GM12878 (cell line): ENCODE results near the gene WASF2. TPM values are rescaled to one million over a fixed set of nuclear protein-coding genes. Genes with fewer than 3 reads are reported as not detected.

Experiments
- ATAC-seq: fragments of 200-7000 bp; cut with Tn5 transposase; 3 replicates; pipeline ENCODE4 v1.9.1; 2020; ENCODE audit warnings: mild to moderate bottlenecking, moderate library complexity
- BruUV-seq: library from RNA; stranded (reverse); fragments of 400-500 nt; replicated peaks from 2 replicates; lab custom pipeline; 2021; lab: Mats Ljungman, UMichigan
- CTCF ChIA-PET: fragments of 300-600 bp; sonication (Branson Sonifier 250); formaldehyde crosslinking; extraction: SDS; loops from one replicate; lab custom pipeline; 2021; ENCODE audit warnings: inconsistent platforms; lab: Yijun Ruan, JAX
- POLR2A ChIA-PET: fragments of 350-600 bp; formaldehyde crosslinking; extraction: SDS; loops from one replicate; lab custom pipeline; 2021; ENCODE audit warnings: inconsistent platforms; lab: Charles Lee
- RAD21 ChIA-PET: fragments of 300-600 bp; sonication (Branson Sonifier 250); formaldehyde crosslinking; loops from one replicate; lab custom pipeline; 2023; ENCODE audit warnings: antibody characterized with exemption; ENCODE audit not compliant: unreplicated experiment; lab: Charles Lee
- SMC1A ChIA-PET: fragments of 300-600 bp; sonication (Branson Sonifier 250); formaldehyde crosslinking; loops from one replicate; lab custom pipeline; 2023; ENCODE audit not compliant: unreplicated experiment, uncharacterized antibody; lab: Charles Lee
- DNase-seq: peaks from one replicate; pipeline ENCODE4 v3.0.0-alpha.2; 2011; ENCODE audit warnings: low read depth, low spot score
- FAIRE-seq: peaks from 3 replicates; lab custom pipeline; 2011; peaks lifted over from hg19 to GRCh38; lab: Jason Lieb, UNC
- H2AFZ ChIP-seq: 2 replicates; pipeline ENCODE4 v1.6.0; 2011; ENCODE audit warnings: low read depth, low read length, control low read depth; ENCODE audit not compliant: control insufficient read depth
- H3K27ac ChIP-seq: 2 replicates; pipeline ENCODE4 v1.5.1; 2011; ENCODE audit warnings: control low read depth; ENCODE audit not compliant: control insufficient read depth, insufficient read depth
- H3K27me3 ChIP-seq, 2 experiments: replicated peaks in 1 of 2; 2 replicates each; pipeline versions ENCODE4 v1.6.0 to v1.6.1; 2011; ENCODE audit warnings: low read length in 1 of 2; ENCODE audit not compliant: control insufficient read depth in 2 of 2, insufficient read depth in 2 of 2
- H3K36me3 ChIP-seq, 2 experiments: 2 replicates each; pipeline ENCODE4 v1.5.1; 2011; ENCODE audit warnings: low read length in 1 of 2; ENCODE audit not compliant: control insufficient read depth in 2 of 2, insufficient read depth in 2 of 2
- H3K4me1 ChIP-seq: 2 replicates; pipeline ENCODE4 v1.6.1; 2011; ENCODE audit warnings: mild to moderate bottlenecking, low read length, moderate library complexity, mixed read lengths; ENCODE audit not compliant: control insufficient read depth, insufficient read depth
- H3K4me2 ChIP-seq: 2 replicates; pipeline ENCODE4 v1.6.0; 2011; ENCODE audit warnings: control low read depth; ENCODE audit not compliant: control insufficient read depth, insufficient read depth
- H3K4me3 ChIP-seq: fragments of 200-600 bp; sonication (generic); 2 replicates; pipeline ENCODE4 v1.5.1; 2016
- H3K79me2 ChIP-seq: 2 replicates; pipeline ENCODE4 v1.6.0; 2011; ENCODE audit warnings: low read length; ENCODE audit not compliant: control insufficient read depth, insufficient read depth
- H3K9ac ChIP-seq: 2 replicates; pipeline ENCODE4 v1.8.0; 2011; ENCODE audit warnings: low read length, control low read depth, mixed read lengths; ENCODE audit not compliant: control insufficient read depth, insufficient read depth
- H3K9me3 ChIP-seq: replicated peaks from 3 replicates; pipeline ENCODE4 v1.5.1; 2011; ENCODE audit warnings: mild to moderate bottlenecking, low read length; ENCODE audit not compliant: control insufficient read depth, insufficient read depth
- H4K20me1 ChIP-seq: 2 replicates; pipeline ENCODE4 v1.6.0; 2011; ENCODE audit not compliant: control insufficient read depth, insufficient read depth
- CREM ChIP-seq: IDR thresholded peaks from 2 replicates; pipeline ENCODE4 v1.6.1; 2014; ENCODE audit warnings: antibody characterized with exemption, low read depth
- DPF2 ChIP-seq: fragments of 450-650 bp; IDR thresholded peaks from 2 replicates; pipeline ENCODE4 v1.6.1; 2017; ENCODE audit warnings: mild to moderate bottlenecking
- EGR1 ChIP-seq, 2 experiments: IDR thresholded peaks; 1 replicate in 1 of 2; 2 replicates in 1 of 2; pipeline ENCODE4 v1.6.1; 2011 to 2012; ENCODE audit warnings: low read depth in 2 of 2, low read length in 2 of 2, borderline replicate concordance in 1 of 2, mild to moderate bottlenecking in 1 of 2, moderate library complexity in 1 of 2
- PKNOX1 ChIP-seq: fragments of 450-650 bp; IDR thresholded peaks from 2 replicates; pipeline ENCODE4 v1.6.1; 2016; ENCODE audit warnings: mild to moderate bottlenecking
- SPI1 ChIP-seq: IDR thresholded peaks from 2 replicates; pipeline ENCODE4 v1.6.1; 2011; ENCODE audit warnings: low read depth, mild to moderate bottlenecking, low read length, moderate library complexity, borderline replicate concordance; ENCODE audit not compliant: insufficient read depth
- ZZZ3 ChIP-seq: IDR thresholded peaks from 2 replicates; pipeline ENCODE4 v1.6.1; 2011; ENCODE audit warnings: low read depth; ENCODE audit not compliant: control insufficient read depth, insufficient read length
- WGBS: methylation state at CpG from one replicate; pipeline ENCODE4 v1.1.6; 2016; ENCODE audit warnings: low lambda C conversion rate; ENCODE audit not compliant: insufficient replicate concordance, insufficient coverage; ENCODE audit errors: missing lambda C conversion rate; 5-methylcytosine and 5-hydroxymethylcytosine counted together
- in situ Hi-C: fragments of 300-500 bp; cut with MboI; formaldehyde crosslinking; loops from 9 replicates; pipeline ENCODE4 v1.14.3; 2018; ENCODE audit warnings: mixed read lengths
- intact Hi-C: fragments of 100-400 bp; cut with micrococcal nuclease; formaldehyde crosslinking; loops from one replicate; pipeline ENCODE4 v1.14.2; 2022; ENCODE audit not compliant: unreplicated experiment
- polyA plus RNA-seq, 11 experiments: library from polyadenylated mRNA; depleted of rRNA in 4 of 11; unstranded in 6 of 11; stranded (reverse) in 5 of 11; fragments of >200 nt; fragmentation: Nextera tagmentation in 4 of 11; fragmentation: Illumina TruSeq in 1 of 11; extraction: Ambion mirVana in 4 of 11; extraction: Trizol in 1 of 11; gene quantifications; 1 replicate in 1 of 11; 2 replicates in 10 of 11; pipeline versions ENCODE4 v1.2.1 to v1.2.3, GENCODE V29; 2011 to 2016; ENCODE audit warnings: inconsistent platforms in 2 of 11, missing spikeins in 2 of 11, low read depth in 1 of 11
- total RNA-seq, 4 experiments: library from RNA; depleted of rRNA in 3 of 4; stranded (reverse); fragments of >200 nt in 3 of 4; fragmentation: Illumina TruSeq in 1 of 4; extraction: Trizol in 1 of 4; gene quantifications; 2 replicates each; pipeline versions ENCODE4 v1.2.1 to v1.2.3, GENCODE V29; 2013 to 2021

Gene WASF2
- total and polyA plus RNA-seq, 10 of the 15 experiments (the other 5 are each of a cell fraction or from before 2014, with no cell fraction given): 7.0 to 111 (median 37.1) TPM

- WGBS: 2% methylated on average over 2 of the region's 2 CpGs
- POLR2A ChIA-PET: interaction anchor here (1.0 to 8.0 kb wide), 10 partner anchors 10 to 164 kb away, joined by 3 to 78 read pairs (median 4); partner anchors contain the start of gene AHDC1
- peaks cover 2 to 6% of the 10 kb centered on the region in 2 experiments; a peak in 3 of 4 replicates for H3K36me3 ChIP-seq
- peak overlapping the region; percentile 82 for H3K27ac ChIP-seq
- H3K27me3 ChIP-seq: no peaks in the 10 kb centered on the region
- no TSS peak for BruUV-seq
- no peak for FAIRE-seq
- no peak for DNase-seq
- no peaks in the 10 kb centered on the region for H3K9me3 ChIP-seq
- RAD21 ChIA-PET: interaction anchor here (0.6 to 7.9 kb wide), 10 partner anchors 20 to 194 kb away, joined by 3 to 126 read pairs (median 4); partner anchors contain the start of gene WASF2
- no peaks in the 10 kb centered on the region for H4K20me1 ChIP-seq
- H3K79me2 ChIP-seq: peaks cover 86% of the 10 kb centered on the region
- H2AFZ ChIP-seq: no peak overlapping the region
- H3K4me3 ChIP-seq: no peak overlapping the region
- no peak for ATAC-seq
- SMC1A ChIA-PET: interaction anchor here (0.7 to 24.6 kb wide), 15 partner anchors 8 to 163 kb away, joined by 3 to 470 read pairs (median 6); partner anchors contain the start of gene WASF2
- in situ Hi-C loops (no loop called here), intact Hi-C loops (no loop called here)
- no peak for TF ChIP-seq DPF2
- peak; percentile 58 for TF ChIP-seq PKNOX1
- no peak overlapping the region for H3K9ac ChIP-seq
- CTCF ChIA-PET: interaction anchor here (0.9 to 15.8 kb wide), 8 partner anchors 12 to 442 kb away, joined by 3 to 240 read pairs (median 6); no protein-coding TSS in a partner anchor
- H3K4me2 ChIP-seq: peak overlapping the region; percentile 19; the same call in 1 of the 2 replicates
- peaks cover 75% of the 10 kb centered on the region for H3K4me1 ChIP-seq
Observed at GRCh38 chr1:27439150-27439549, 50.8 kb downstream of the WASF2 start.

- in situ Hi-C loops: no loop called here
- intact Hi-C loops: no loop called here
- RAD21 ChIA-PET: interaction anchor here (0.8 to 7.9 kb wide), 10 partner anchors 9 to 118 kb away, joined by 3 to 126 read pairs (median 4); partner anchors contain the start of gene WASF2
- WGBS: 5% methylated on average over 1 of the region's 1 CpG
- Histone ChIP-seq H3K27me3 (no peaks in the 10 kb centered on the region), H3K9ac (no peak overlapping the region), H3K4me1 (peaks cover 75% of the 10 kb centered on the region), H3K36me3 (peaks cover 0 to 3% of the 10 kb centered on the region in 2 experiments; a peak in 3 of 4 replicates), H4K20me1 (no peaks in the 10 kb centered on the region), H3K4me2 (peak overlapping the region; percentile 19), H3K4me3 (peak overlapping the region; percentile 24), H3K9me3 (no peaks in the 10 kb centered on the region), H3K79me2 (peaks cover 86% of the 10 kb centered on the region), H2AFZ (no peak overlapping the region), H3K27ac (peak overlapping the region; percentile 82)
- 0 out of 2 replicates have a peak, but pooled peaks have one; percentile 19 for TF ChIP-seq CREM
- TF ChIP-seq EGR1 (IDR thresholded peaks at IDR 0.05; ENCODE audit: borderline replicate concordance in 1 of 2, low read depth in 2 of 2, low read length in 2 of 2): peak in 1 of 2 experiments; percentile 26; a peak in 1 of 3 replicates
- TF ChIP-seq ZZZ3: no peak
- TF ChIP-seq SPI1: peak; percentile 49; the same call in 1 of the 2 replicates
- DNase-seq (no peak), ATAC-seq (peak; percentile 42), FAIRE-seq (no peak)
- SMC1A ChIA-PET: interaction anchor here (0.7 to 24.6 kb wide), 16 partner anchors 9 to 163 kb away, joined by 3 to 470 read pairs (median 6); partner anchors contain the start of gene WASF2
- CTCF ChIA-PET: interaction anchor here (1.0 to 15.8 kb wide), 10 partner anchors 8 to 168 kb away, joined by 3 to 240 read pairs (median 7); no protein-coding TSS in a partner anchor
- POLR2A ChIA-PET: interaction anchor here (1.0 to 8.0 kb wide), 11 partner anchors 10 to 163 kb away, joined by 3 to 78 read pairs (median 4); no protein-coding TSS in a partner anchor
- BruUV-seq: no TSS peak
Observed at GRCh38 chr1:27438621-27439061, 51.3 kb downstream of the WASF2 start.
